Neural progenitor cell (in vitro differentiated cells): Measurements from ENCODE around the gene OGG1.

Experiments used
- EZH2 ChIP-seq: fragments of 200-600 bp; sonication (generic); IDR thresholded peaks from 2 replicates; pipeline ENCODE4 v1.6.1; 2017; ENCODE audit warnings: antibody characterized with exemption, mild to moderate bottlenecking, moderate library complexity
- EZH2phosphoT487 ChIP-seq: fragments of 200-600 bp; sonication (generic); IDR thresholded peaks from 2 replicates; pipeline ENCODE4 v1.6.1; 2017; ENCODE audit warnings: antibody characterized with exemption
- TF ChIP-seq, protein P1 (sequence below): fragments of 200-600 bp; sonication (generic); IDR thresholded peaks from 2 replicates; pipeline ENCODE4 v1.5.1; 2017; ENCODE audit warnings: antibody characterized with exemption, mild to moderate bottlenecking

DNA sequence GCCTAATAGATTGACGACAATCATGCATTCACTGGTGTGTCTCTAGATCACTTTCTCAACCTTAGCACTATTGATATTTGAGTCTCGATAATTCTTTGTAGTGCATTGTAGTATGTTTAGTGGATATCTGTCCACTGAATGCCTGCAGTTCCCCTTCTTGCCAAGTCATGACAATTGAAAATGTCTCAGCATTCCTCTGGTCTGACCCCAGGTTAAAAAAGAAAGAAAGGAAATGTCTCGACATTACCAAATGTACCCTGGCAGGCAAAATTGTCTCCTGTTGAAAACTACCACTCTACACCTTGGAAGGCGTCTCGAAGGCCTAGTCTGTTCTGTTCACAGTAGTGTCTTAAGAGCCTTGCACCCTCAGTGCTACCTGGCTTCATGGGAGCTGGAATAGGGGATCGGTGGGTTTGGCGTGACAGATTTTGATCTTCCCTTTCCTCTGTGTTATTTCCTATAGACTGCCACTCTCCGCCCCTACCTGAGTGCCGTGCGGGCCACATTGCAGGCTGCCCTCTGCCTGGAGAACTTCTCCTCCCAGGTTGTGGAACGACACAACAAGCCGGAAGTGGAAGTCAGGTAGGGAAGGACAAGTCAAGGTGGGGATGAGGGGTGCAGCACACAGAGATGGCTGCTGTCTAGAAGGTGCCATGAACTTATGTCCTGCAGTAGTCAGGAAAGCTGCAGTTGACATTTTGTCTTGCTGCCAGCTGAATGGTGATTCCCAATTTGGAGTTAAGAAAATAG, 47.6 kb downstream of the OGG1 start:
- TF ChIP-seq, protein P1, sequence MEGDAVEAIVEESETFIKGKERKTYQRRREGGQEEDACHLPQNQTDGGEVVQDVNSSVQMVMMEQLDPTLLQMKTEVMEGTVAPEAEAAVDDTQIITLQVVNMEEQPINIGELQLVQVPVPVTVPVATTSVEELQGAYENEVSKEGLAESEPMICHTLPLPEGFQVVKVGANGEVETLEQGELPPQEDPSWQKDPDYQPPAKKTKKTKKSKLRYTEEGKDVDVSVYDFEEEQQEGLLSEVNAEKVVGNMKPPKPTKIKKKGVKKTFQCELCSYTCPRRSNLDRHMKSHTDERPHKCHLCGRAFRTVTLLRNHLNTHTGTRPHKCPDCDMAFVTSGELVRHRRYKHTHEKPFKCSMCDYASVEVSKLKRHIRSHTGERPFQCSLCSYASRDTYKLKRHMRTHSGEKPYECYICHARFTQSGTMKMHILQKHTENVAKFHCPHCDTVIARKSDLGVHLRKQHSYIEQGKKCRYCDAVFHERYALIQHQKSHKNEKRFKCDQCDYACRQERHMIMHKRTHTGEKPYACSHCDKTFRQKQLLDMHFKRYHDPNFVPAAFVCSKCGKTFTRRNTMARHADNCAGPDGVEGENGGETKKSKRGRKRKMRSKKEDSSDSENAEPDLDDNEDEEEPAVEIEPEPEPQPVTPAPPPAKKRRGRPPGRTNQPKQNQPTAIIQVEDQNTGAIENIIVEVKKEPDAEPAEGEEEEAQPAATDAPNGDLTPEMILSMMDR, result no peak
- TF ChIP-seq EZH2phosphoT487 (no peak), EZH2 (no peak)
